ENCODE results near the gene ARHGEF37.
"Not testable (repeated sequence)": the region's sequence is repeated elsewhere in the genome, so short reads cannot be mapped to it uniquely, and the experiment has no call there.

Gene ARHGEF37

GRCh38 chr5:149664666-149665415, 83.5 kb downstream of the ARHGEF37 start:
- TF ChIP-seq CTCF (IDR thresholded peaks at IDR 0.05; ENCODE audit: insufficient read depth, low read depth, low read length, missing control alignments): no peak
- no peak for DNase-seq (ENCODE audit: low read depth)
- no peak overlapping the region for H3K4me3 ChIP-seq (ENCODE audit: low read depth, low read length)

- no peak for TF ChIP-seq CTCF (IDR thresholded peaks at IDR 0.05; ENCODE audit: insufficient read depth, low read depth, low read length, missing control alignments)
- no peak overlapping the region for H3K4me3 ChIP-seq (ENCODE audit: low read depth, low read length)
- DNase-seq (ENCODE audit: low read depth): no peak
These were observed 84.3 kb downstream of the ARHGEF37 start for GRCh38 chr5:149665416-149666175.

- no peak for DNase-seq (ENCODE audit: low read depth)
- no peak for TF ChIP-seq CTCF (IDR thresholded peaks at IDR 0.05; ENCODE audit: insufficient read depth, low read depth, low read length, missing control alignments)
- H3K4me3 ChIP-seq (ENCODE audit: low read depth, low read length): no peak overlapping the region
These were observed 85.0 kb downstream of the ARHGEF37 start for GRCh38 chr5:149666212-149666852.

GRCh38 chr5:149667084-149667828, 86.0 kb downstream of the ARHGEF37 start:
- peak; percentile 73 for TF ChIP-seq CTCF (IDR thresholded peaks at IDR 0.05; ENCODE audit: insufficient read depth, low read depth, low read length, missing control alignments)
- DNase-seq (ENCODE audit: low read depth): peak; percentile 65
- H3K4me3 ChIP-seq (ENCODE audit: low read depth, low read length): no peak overlapping the region

GRCh38 chr5:149667829-149668330, 86.6 kb downstream of the ARHGEF37 start:
- no peak overlapping the region for H3K4me3 ChIP-seq (ENCODE audit: low read depth, low read length)
- DNase-seq (ENCODE audit: low read depth): no peak
- no peak for TF ChIP-seq CTCF (IDR thresholded peaks at IDR 0.05; ENCODE audit: insufficient read depth, low read depth, low read length, missing control alignments)

- DNase-seq (ENCODE audit: low read depth); H3K4me3 ChIP-seq (ENCODE audit: low read depth, low read length): not testable (repeated sequence)
These were observed 88.0 kb downstream of the ARHGEF37 start for GRCh38 chr5:149669273-149669672.
